GM21526 (cell line): Measurements from ENCODE around the gene MYH14.

ENCODE experiments used
- ATAC-seq: cut with Tn5 transposase; IDR thresholded peaks from one replicate; pipeline ENCODE4 v1.9.1; 2021; ENCODE audit warnings: moderate library complexity; ENCODE audit not compliant: unreplicated experiment, low FRiP score

The MYH14 gene

GRCh38 chr19:50192463-50193211 lies 10.8 kb upstream of the MYH14 start:
- ATAC-seq = no peak

GRCh38 chr19:50195224-50195623 lies 8.2 kb upstream of the MYH14 start:
- ATAC-seq = no peak

GRCh38 chr19:50196322-50196932 lies 7.0 kb upstream of the MYH14 start:
- ATAC-seq = no peak

- no peak for ATAC-seq
These were observed 6.1 kb upstream of the MYH14 start for GRCh38 chr19:50197348-50197747.

GRCh38 chr19:50198431-50199258 lies 4.8 kb upstream of the MYH14 start:
- no peak for ATAC-seq

GRCh38 chr19:50199259-50199555 lies 4.2 kb upstream of the MYH14 start:
- no peak for ATAC-seq

GRCh38 chr19:50202386-50202785 lies 1.0 kb upstream of the MYH14 start:
- ATAC-seq = no peak

GRCh38 chr19:50202962-50203280 lies 501 bp upstream of the MYH14 start:
- ATAC-seq = no peak

GRCh38 chr19:50204081-50204428 lies 633 bp downstream of the MYH14 start:
- no peak for ATAC-seq

- ATAC-seq = no peak
These were observed 1.6 kb downstream of the MYH14 start for GRCh38 chr19:50204811-50205675.

GRCh38 chr19:50205681-50206138 lies 2.3 kb downstream of the MYH14 start:
- ATAC-seq = no peak

GRCh38 chr19:50206191-50206590 lies 2.8 kb downstream of the MYH14 start:
- no peak for ATAC-seq

- ATAC-seq = no peak
These were observed 4.3 kb downstream of the MYH14 start for GRCh38 chr19:50207730-50208129.

- ATAC-seq = no peak
These were observed 5.7 kb downstream of the MYH14 start for GRCh38 chr19:50209131-50209530.

- no peak for ATAC-seq
These were observed 7.0 kb downstream of the MYH14 start for GRCh38 chr19:50210425-50210824.

- no peak for ATAC-seq
These were observed 10.5 kb downstream of the MYH14 start for GRCh38 chr19:50213925-50214324.

- ATAC-seq = no peak
These were observed 11.5 kb downstream of the MYH14 start for GRCh38 chr19:50214699-50215543.

GRCh38 chr19:50215820-50216219 lies 12.4 kb downstream of the MYH14 start:
- ATAC-seq = no peak

GRCh38 chr19:50221087-50221486 lies 17.7 kb downstream of the MYH14 start:
- no peak for ATAC-seq
